Sigmoid colon (tissue), 4 donors: ENCODE data around the gene FPGT.

Experiments
- CTCF ChIP-seq, 4 experiments: fragments of 450-650 bp in 3 of 4; fragments of 200-600 bp in 1 of 4; IDR thresholded peaks; one replicate each; pipeline ENCODE4 v1.5.1; 2016 to 2019; ENCODE audit warnings: antibody characterized with exemption in 4 of 4, mild to moderate bottlenecking in 3 of 4, moderate library complexity in 2 of 4
- EP300 ChIP-seq, 4 donors: sonication (generic); formaldehyde crosslinking; IDR thresholded peaks; one replicate each; pipeline ENCODE4 v1.6.1; 2017; ENCODE audit warnings: antibody characterized with exemption in 4 of 4
- POLR2A ChIP-seq, 2 donors: fragments of 450-650 bp; IDR thresholded peaks; one replicate each; pipeline ENCODE4 v1.6.1; 2016; ENCODE audit warnings: antibody characterized with exemption in 2 of 2, mild to moderate bottlenecking in 2 of 2, moderate library complexity in 2 of 2

GRCh38 chr1:74247881-74248528, 50.0 kb downstream of the FPGT start:
- TF ChIP-seq CTCF (IDR thresholded peaks at IDR 0.05), result no peak
- TF ChIP-seq POLR2A (IDR thresholded peaks at IDR 0.05), result no peak
- no peak for TF ChIP-seq EP300 (IDR thresholded peaks at IDR 0.05)
